ENCODE data around the gene KCNK1.

DNA sequence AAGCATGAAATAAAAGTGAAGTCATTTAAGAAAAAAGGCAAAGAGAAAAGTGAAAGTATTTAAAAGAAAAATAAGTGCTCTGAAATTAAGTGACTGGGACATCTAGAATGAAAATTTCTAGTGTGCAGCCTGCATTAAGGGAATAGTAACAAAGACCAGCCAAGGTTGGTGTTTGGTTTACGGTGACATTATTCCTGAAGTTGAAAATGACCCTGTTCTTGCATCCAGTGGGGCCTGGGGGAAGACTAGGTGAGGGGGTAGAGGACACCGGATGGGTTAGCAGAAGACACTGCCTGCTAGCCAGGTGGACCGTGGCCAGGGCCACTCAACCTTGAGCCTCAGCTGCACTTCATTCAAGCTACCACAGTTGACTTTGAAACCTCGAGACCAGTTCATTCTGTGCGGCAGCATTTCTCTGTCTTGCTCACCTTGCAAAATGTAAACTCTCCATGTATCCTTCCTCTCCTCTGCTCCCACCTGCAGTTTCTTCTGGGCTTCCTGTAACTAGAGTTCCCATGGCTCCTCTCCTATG is 14.3 kb upstream of the KCNK1 start:
- TF ChIP-seq, protein P1, sequence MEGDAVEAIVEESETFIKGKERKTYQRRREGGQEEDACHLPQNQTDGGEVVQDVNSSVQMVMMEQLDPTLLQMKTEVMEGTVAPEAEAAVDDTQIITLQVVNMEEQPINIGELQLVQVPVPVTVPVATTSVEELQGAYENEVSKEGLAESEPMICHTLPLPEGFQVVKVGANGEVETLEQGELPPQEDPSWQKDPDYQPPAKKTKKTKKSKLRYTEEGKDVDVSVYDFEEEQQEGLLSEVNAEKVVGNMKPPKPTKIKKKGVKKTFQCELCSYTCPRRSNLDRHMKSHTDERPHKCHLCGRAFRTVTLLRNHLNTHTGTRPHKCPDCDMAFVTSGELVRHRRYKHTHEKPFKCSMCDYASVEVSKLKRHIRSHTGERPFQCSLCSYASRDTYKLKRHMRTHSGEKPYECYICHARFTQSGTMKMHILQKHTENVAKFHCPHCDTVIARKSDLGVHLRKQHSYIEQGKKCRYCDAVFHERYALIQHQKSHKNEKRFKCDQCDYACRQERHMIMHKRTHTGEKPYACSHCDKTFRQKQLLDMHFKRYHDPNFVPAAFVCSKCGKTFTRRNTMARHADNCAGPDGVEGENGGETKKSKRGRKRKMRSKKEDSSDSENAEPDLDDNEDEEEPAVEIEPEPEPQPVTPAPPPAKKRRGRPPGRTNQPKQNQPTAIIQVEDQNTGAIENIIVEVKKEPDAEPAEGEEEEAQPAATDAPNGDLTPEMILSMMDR (IDR thresholded peaks at IDR 0.05): no peak
- TF ChIP-seq POLR2AphosphoS5 (IDR thresholded peaks at IDR 0.05) (no peak), POLR2A (IDR thresholded peaks at IDR 0.05; ENCODE audit: low read depth) (no peak), EP300 (IDR thresholded peaks at IDR 0.05) (no peak)
